Hepatocyte (in vitro differentiated cells): Measurements from ENCODE around the gene RGS6. TPM values are rescaled to one million over a fixed set of nuclear protein-coding genes. Genes with fewer than 3 reads are reported as not detected.

Experiments
- DNase-seq: peaks from one replicate; pipeline ENCODE4 v3.0.0-alpha.2; 2016; ENCODE audit warnings: low spot score
- H2AFZ ChIP-seq: fragments of 200-600 bp; sonication (generic); 2 replicates; pipeline ENCODE4 v1.6.0; 2016; ENCODE audit warnings: antibody characterized with exemption, mild to moderate bottlenecking
- H3K27ac ChIP-seq: fragments of 200-600 bp; sonication (generic); 2 replicates; pipeline ENCODE4 v1.5.1; 2016; ENCODE audit warnings: mild to moderate bottlenecking
- H3K27me3 ChIP-seq: fragments of 200-600 bp; sonication (generic); 2 replicates; pipeline ENCODE4 v1.6.1; 2016
- H3K36me3 ChIP-seq: fragments of 200-600 bp; sonication (generic); replicated peaks from 2 replicates; pipeline ENCODE4 v1.5.1; 2016; ENCODE audit warnings: low read depth; ENCODE audit not compliant: insufficient read depth
- H3K4me1 ChIP-seq: fragments of 200-600 bp; sonication (generic); 2 replicates; pipeline ENCODE4 v1.5.1; 2016; ENCODE audit warnings: mild to moderate bottlenecking, moderate library complexity; ENCODE audit not compliant: insufficient read depth
- H3K4me2 ChIP-seq: fragments of 200-600 bp; sonication (generic); 2 replicates; pipeline ENCODE4 v1.6.0; 2016
- H3K4me3 ChIP-seq: fragments of 200-600 bp; sonication (generic); 2 replicates; pipeline ENCODE4 v1.5.1; 2016; ENCODE audit warnings: mild to moderate bottlenecking
- H3K79me2 ChIP-seq: fragments of 200-600 bp; sonication (generic); 2 replicates; pipeline ENCODE4 v1.6.0; 2017; ENCODE audit warnings: mild to moderate bottlenecking
- H3K9me2 ChIP-seq: fragments of 200-600 bp; sonication (generic); replicated peaks from 2 replicates; pipeline ENCODE4 v1.6.0; 2017; ENCODE audit warnings: mild to moderate bottlenecking; ENCODE audit not compliant: insufficient read depth
- H3K9me3 ChIP-seq: fragments of 200-600 bp; sonication (generic); 2 replicates; pipeline ENCODE4 v1.5.1; 2016; ENCODE audit warnings: low read depth, mild to moderate bottlenecking
- H4K20me1 ChIP-seq: fragments of 200-600 bp; sonication (generic); 2 replicates; pipeline ENCODE4 v1.6.0; 2016; ENCODE audit warnings: mild to moderate bottlenecking; ENCODE audit not compliant: insufficient read depth, poor library complexity, severe bottlenecking
- EZH2 ChIP-seq: fragments of 200-600 bp; sonication (generic); IDR thresholded peaks from 2 replicates; pipeline ENCODE4 v1.6.1; 2016; ENCODE audit warnings: antibody characterized with exemption, mild to moderate bottlenecking, borderline replicate concordance
- EZH2phosphoT487 ChIP-seq: fragments of 200-600 bp; sonication (generic); IDR thresholded peaks from one replicate; pipeline ENCODE4 v1.6.1; 2018; ENCODE audit warnings: antibody characterized with exemption, mild to moderate bottlenecking, low read depth, moderate library complexity; ENCODE audit not compliant: unreplicated experiment, severe bottlenecking
- WGBS: methylation state at CpG from one replicate; pipeline ENCODE4 v1.1.6; 2016; ENCODE audit warnings: low lambda C conversion rate; ENCODE audit errors: missing lambda C conversion rate; 5-methylcytosine and 5-hydroxymethylcytosine counted together
- polyA plus RNA-seq: library from polyadenylated mRNA; unstranded; fragments of >200 nt; fragmentation: Nextera tagmentation; extraction: Ambion mirVana; gene quantifications from 2 replicates; pipeline ENCODE4 v1.2.1, GENCODE V29; 2016
- total RNA-seq: library from RNA; depleted of rRNA; stranded (reverse); fragments of >200 nt; gene quantifications from 2 replicates; pipeline ENCODE4 v1.2.3, GENCODE V29; 2014
- TF ChIP-seq, protein P1 (sequence below): fragments of 200-600 bp; sonication (generic); IDR thresholded peaks from 2 replicates; pipeline ENCODE4 v1.5.1; 2016; ENCODE audit warnings: antibody characterized with exemption, mild to moderate bottlenecking; ENCODE audit not compliant: poor library complexity

The RGS6 gene
- total and polyA plus RNA-seq, 2 experiments from 2014 or later: 0.25 to 0.87 TPM

DNA sequence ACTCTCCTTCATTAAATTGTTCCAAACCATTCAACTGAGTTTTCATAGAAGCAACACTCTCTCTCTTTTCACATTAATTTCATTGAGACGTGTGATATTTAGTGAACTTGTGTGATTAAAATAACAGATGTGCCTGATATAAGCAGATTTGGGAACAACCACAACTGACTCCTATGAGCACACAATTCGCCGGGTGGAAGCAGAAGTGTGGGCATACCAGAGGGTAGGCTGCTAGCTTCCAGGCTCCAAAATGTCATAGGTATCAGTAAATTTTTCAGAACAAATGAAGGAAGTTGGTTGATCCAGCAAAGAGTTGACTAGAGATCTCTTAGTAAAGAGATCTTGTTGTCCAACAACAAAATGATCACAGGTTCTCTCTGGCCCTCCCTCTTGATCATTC, 532.0 kb downstream of the RGS6 start:
- WGBS: 97% methylated on average over 3 of the region's 3 CpGs
- H3K36me3 ChIP-seq: no peaks in the 10 kb centered on the region
- DNase-seq: no peak
- H3K27ac ChIP-seq: no peak overlapping the region
- no peaks in the 10 kb centered on the region for H3K9me2 ChIP-seq
- no peaks in the 10 kb centered on the region for H3K79me2 ChIP-seq
- H3K4me1 ChIP-seq: no peaks in the 10 kb centered on the region
- H4K20me1 ChIP-seq: no peaks in the 10 kb centered on the region
- no peaks in the 10 kb centered on the region for H3K27me3 ChIP-seq
- TF ChIP-seq, protein P1, sequence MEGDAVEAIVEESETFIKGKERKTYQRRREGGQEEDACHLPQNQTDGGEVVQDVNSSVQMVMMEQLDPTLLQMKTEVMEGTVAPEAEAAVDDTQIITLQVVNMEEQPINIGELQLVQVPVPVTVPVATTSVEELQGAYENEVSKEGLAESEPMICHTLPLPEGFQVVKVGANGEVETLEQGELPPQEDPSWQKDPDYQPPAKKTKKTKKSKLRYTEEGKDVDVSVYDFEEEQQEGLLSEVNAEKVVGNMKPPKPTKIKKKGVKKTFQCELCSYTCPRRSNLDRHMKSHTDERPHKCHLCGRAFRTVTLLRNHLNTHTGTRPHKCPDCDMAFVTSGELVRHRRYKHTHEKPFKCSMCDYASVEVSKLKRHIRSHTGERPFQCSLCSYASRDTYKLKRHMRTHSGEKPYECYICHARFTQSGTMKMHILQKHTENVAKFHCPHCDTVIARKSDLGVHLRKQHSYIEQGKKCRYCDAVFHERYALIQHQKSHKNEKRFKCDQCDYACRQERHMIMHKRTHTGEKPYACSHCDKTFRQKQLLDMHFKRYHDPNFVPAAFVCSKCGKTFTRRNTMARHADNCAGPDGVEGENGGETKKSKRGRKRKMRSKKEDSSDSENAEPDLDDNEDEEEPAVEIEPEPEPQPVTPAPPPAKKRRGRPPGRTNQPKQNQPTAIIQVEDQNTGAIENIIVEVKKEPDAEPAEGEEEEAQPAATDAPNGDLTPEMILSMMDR: no peak
- no peak for TF ChIP-seq EZH2phosphoT487
- TF ChIP-seq EZH2: no peak
- H3K4me3 ChIP-seq: no peak overlapping the region
- no peaks in the 10 kb centered on the region for H3K9me3 ChIP-seq
- no peak overlapping the region for H3K4me2 ChIP-seq
- no peak overlapping the region for H2AFZ ChIP-seq

DNA sequence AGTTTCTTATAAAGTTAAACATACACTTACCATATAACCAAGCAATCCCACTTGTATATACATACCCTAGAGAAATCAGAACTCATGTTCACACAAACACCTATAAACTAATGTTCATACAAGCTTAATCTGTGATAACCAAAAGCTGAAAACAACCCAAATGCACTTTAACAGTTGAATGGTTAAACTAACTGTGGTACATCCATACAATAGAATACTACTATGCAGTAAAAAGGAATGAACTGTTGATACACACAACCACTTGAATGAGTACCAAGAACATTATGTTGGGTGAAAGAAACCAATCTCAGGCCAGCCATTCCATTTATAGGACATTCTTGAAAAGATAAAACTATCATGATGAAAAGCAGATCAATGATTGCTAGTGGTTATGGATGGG, 534.1 kb downstream of the RGS6 start:
- no peak for TF ChIP-seq EZH2phosphoT487
- TF ChIP-seq EZH2: no peak
- TF ChIP-seq, protein P1: no peak
- no peak overlapping the region for H3K27ac ChIP-seq
- no peaks in the 10 kb centered on the region for H3K36me3 ChIP-seq
- H4K20me1 ChIP-seq: no peaks in the 10 kb centered on the region
- no peaks in the 10 kb centered on the region for H3K79me2 ChIP-seq
- no peaks in the 10 kb centered on the region for H3K9me2 ChIP-seq
- H3K4me2 ChIP-seq: no peak overlapping the region
- H2AFZ ChIP-seq: no peak overlapping the region
- no peaks in the 10 kb centered on the region for H3K4me1 ChIP-seq
- no peaks in the 10 kb centered on the region for H3K27me3 ChIP-seq
- H3K4me3 ChIP-seq: no peak overlapping the region
- no peaks in the 10 kb centered on the region for H3K9me3 ChIP-seq
- no peak for DNase-seq

DNA sequence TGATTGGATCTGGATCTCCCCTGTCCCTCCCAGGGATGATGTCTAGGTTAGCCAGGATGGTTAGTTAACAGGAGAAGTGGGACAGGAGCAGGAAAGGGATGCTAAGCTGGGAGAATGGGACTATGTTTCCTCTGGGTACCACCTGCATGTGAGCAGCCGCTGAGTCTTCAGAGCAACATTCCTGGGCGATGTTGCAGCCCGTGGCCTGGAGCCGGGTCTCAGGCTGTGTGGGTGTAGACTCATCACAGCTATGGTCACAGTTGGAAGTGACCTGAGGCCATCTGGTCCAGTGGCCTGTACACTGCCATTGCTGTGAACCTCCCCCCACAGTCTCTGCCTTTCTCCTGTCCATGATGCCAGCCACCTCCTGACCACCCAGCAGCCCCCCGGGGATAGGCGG, 539.1 kb downstream of the RGS6 start:
- no peak for TF ChIP-seq EZH2phosphoT487
- no peak for TF ChIP-seq EZH2
- TF ChIP-seq, protein P1: no peak
- no peaks in the 10 kb centered on the region for H3K36me3 ChIP-seq
- DNase-seq: no peak
- H2AFZ ChIP-seq: no peak overlapping the region
- H3K79me2 ChIP-seq: no peaks in the 10 kb centered on the region
- no peaks in the 10 kb centered on the region for H3K9me3 ChIP-seq
- H3K27ac ChIP-seq: no peak overlapping the region
- H3K4me1 ChIP-seq: no peaks in the 10 kb centered on the region
- H3K4me2 ChIP-seq: no peak overlapping the region
- H3K4me3 ChIP-seq: no peak overlapping the region
- no peaks in the 10 kb centered on the region for H3K27me3 ChIP-seq
- no peaks in the 10 kb centered on the region for H3K9me2 ChIP-seq
- H4K20me1 ChIP-seq: no peaks in the 10 kb centered on the region
- WGBS: 90% methylated on average over 6 of the region's 6 CpGs

DNA sequence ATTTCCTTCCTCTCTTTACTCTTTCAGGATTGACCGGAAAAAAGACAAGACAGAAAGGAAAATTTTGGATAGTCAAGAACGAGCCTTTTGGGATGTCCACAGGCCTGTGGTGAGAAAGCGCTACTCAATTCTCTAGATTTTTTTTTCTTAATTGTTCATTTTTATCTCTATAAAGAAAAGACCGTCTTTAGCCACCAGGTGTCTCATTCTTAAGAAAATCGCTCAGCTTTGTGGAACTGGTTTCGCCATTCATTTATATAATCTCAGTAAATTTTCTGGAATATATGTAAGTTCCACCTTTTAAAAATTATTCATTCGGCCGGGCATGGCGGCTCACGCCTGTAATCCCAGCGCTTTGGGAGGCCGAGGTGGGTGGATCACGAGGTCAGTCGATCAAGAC, 540.6 kb downstream of the RGS6 start:
- Histone ChIP-seq H3K79me2 (no peaks in the 10 kb centered on the region), H3K9me2 (no peaks in the 10 kb centered on the region), H3K27me3 (no peaks in the 10 kb centered on the region), H3K4me1 (no peaks in the 10 kb centered on the region), H3K4me2 (no peak overlapping the region), H2AFZ (no peak overlapping the region), H4K20me1 (no peaks in the 10 kb centered on the region), H3K9me3 (no peaks in the 10 kb centered on the region), H3K36me3 (no peaks in the 10 kb centered on the region), H3K27ac (no peak overlapping the region), H3K4me3 (no peak overlapping the region)
- TF ChIP-seq, protein P1: no peak
- TF ChIP-seq EZH2phosphoT487 (no peak), EZH2 (no peak)
- WGBS: 92% methylated on average over 14 of the region's 14 CpGs
- no peak for DNase-seq
